Kasumi-1 (cell line): ENCODE measurements around the gene PRR5.

Experiments
- DNase-seq, 2 experiments: peaks; one replicate each; lab custom pipeline; 2025; lab: John Stamatoyannopoulos, UW

Gene PRR5

GRCh38 chr22:44693145-44693544 is 8.9 kb upstream of the PRR5 start:
- DNase-seq: no peak

GRCh38 chr22:44693756-44694155 is 8.2 kb upstream of the PRR5 start:
- no peak for DNase-seq

- peak; percentile 27 to 62 for DNase-seq
These were observed 4.4 kb upstream of the PRR5 start for GRCh38 chr22:44697423-44698141.

- DNase-seq: no peak
These were observed 3.2 kb upstream of the PRR5 start for GRCh38 chr22:44698531-44699421.

GRCh38 chr22:44700456-44700855 is 1.5 kb upstream of the PRR5 start:
- no peak for DNase-seq

- no peak for DNase-seq
These were observed 715 bp upstream of the PRR5 start for GRCh38 chr22:44701187-44701790.

GRCh38 chr22:44702479-44703198 is 635 bp downstream of the PRR5 start:
- DNase-seq: peak; percentile 37 to 48

- no peak for DNase-seq
These were observed 1.4 kb downstream of the PRR5 start for GRCh38 chr22:44703255-44703870.

GRCh38 chr22:44704159-44705021 is 2.4 kb downstream of the PRR5 start:
- no peak for DNase-seq

- no peak for DNase-seq
These were observed 3.0 kb downstream of the PRR5 start for GRCh38 chr22:44705022-44705297.

- no peak for DNase-seq
These were observed 4.5 kb downstream of the PRR5 start for GRCh38 chr22:44706488-44706887.

- DNase-seq: no peak
These were observed 5.2 kb downstream of the PRR5 start for GRCh38 chr22:44707178-44707577.

- no peak for DNase-seq
These were observed 5.7 kb downstream of the PRR5 start for GRCh38 chr22:44707752-44708151.

- DNase-seq: no peak
These were observed 7.9 kb downstream of the PRR5 start for GRCh38 chr22:44709881-44710392.

- no peak for DNase-seq
These were observed 8.7 kb downstream of the PRR5 start for GRCh38 chr22:44710474-44711240.

GRCh38 chr22:44711241-44711560 is 9.2 kb downstream of the PRR5 start:
- no peak for DNase-seq

- DNase-seq: no peak
These were observed 9.9 kb downstream of the PRR5 start for GRCh38 chr22:44711690-44712555.

GRCh38 chr22:44712962-44713361 is 11.0 kb downstream of the PRR5 start:
- DNase-seq: no peak

GRCh38 chr22:44714703-44715350 is 12.8 kb downstream of the PRR5 start:
- DNase-seq: no peak
